Neural progenitor cell (in vitro differentiated cells): ENCODE results near the gene YARS2. TPM values are rescaled to one million over a fixed set of nuclear protein-coding genes. Genes with fewer than 3 reads are reported as not detected.
"Not testable (repeated sequence)": the region's sequence is repeated elsewhere in the genome, so short reads cannot be mapped to it uniquely, and the experiment has no call there.

Experiments
- DNase-seq: peaks from one replicate; pipeline ENCODE4 v3.0.0-alpha.2; 2016; ENCODE audit warnings: low spot score
- H2AFZ ChIP-seq: fragments of 200-600 bp; sonication (generic); replicated peaks from 2 replicates; pipeline ENCODE4 v1.6.1; 2016; ENCODE audit warnings: antibody characterized with exemption
- H3F3A ChIP-seq: fragments of 200-600 bp; sonication (generic); 2 replicates; pipeline ENCODE4 v1.6.1; 2016; ENCODE audit warnings: antibody characterized with exemption, low read depth
- H3K27ac ChIP-seq: fragments of 200-600 bp; sonication (generic); 2 replicates; pipeline ENCODE4 v1.5.1; 2016; ENCODE audit warnings: mild to moderate bottlenecking
- H3K27me3 ChIP-seq: fragments of 200-600 bp; sonication (generic); 2 replicates; pipeline ENCODE4 v1.6.1; 2016; ENCODE audit warnings: mild to moderate bottlenecking, moderate library complexity
- H3K36me3 ChIP-seq: fragments of 200-600 bp; sonication (generic); 2 replicates; pipeline ENCODE4 v1.5.1; 2016
- H3K4me1 ChIP-seq: fragments of 200-600 bp; sonication (generic); 2 replicates; pipeline ENCODE4 v1.6.1; 2016; ENCODE audit warnings: mixed run types
- H3K4me2 ChIP-seq: fragments of 200-600 bp; sonication (generic); 2 replicates; pipeline ENCODE4 v1.6.1; 2016
- H3K4me3 ChIP-seq: fragments of 200-600 bp; sonication (generic); 2 replicates; pipeline ENCODE4 v1.5.1; 2016
- H3K79me2 ChIP-seq: fragments of 200-600 bp; sonication (generic); 2 replicates; pipeline ENCODE4 v1.6.1; 2016; ENCODE audit warnings: low read depth
- H3K9ac ChIP-seq: fragments of 200-600 bp; sonication (generic); 2 replicates; pipeline ENCODE4 v1.6.1; 2016
- H3K9me3 ChIP-seq: fragments of 200-600 bp; sonication (generic); 2 replicates; pipeline ENCODE4 v1.5.1; 2016; ENCODE audit warnings: low read depth
- H4K20me1 ChIP-seq: fragments of 200-600 bp; sonication (generic); 2 replicates; pipeline ENCODE4 v1.6.1; 2016; ENCODE audit warnings: low read depth
- H3K27ac Mint-ChIP-seq: 3 replicates; pipeline ENCODE4 v1.8.0; 2021; ENCODE audit warnings: mixed read lengths
- H3K27me3 Mint-ChIP-seq: 2 replicates; pipeline ENCODE4 v1.8.0; 2022; ENCODE audit warnings: low read depth, mild to moderate bottlenecking, inconsistent platforms, moderate library complexity, mixed read lengths; ENCODE audit not compliant: insufficient read depth
- H3K36me3 Mint-ChIP-seq: 3 replicates; pipeline ENCODE4 v1.8.0; 2021; ENCODE audit warnings: mixed read lengths
- H3K4me1 Mint-ChIP-seq: 3 replicates; pipeline ENCODE4 v1.8.0; 2021; ENCODE audit warnings: mixed read lengths
- H3K4me3 Mint-ChIP-seq: 3 replicates; pipeline ENCODE4 v1.8.0; 2021; ENCODE audit warnings: mild to moderate bottlenecking, moderate library complexity, mixed read lengths
- H3K9me3 Mint-ChIP-seq: 3 replicates; pipeline ENCODE4 v1.8.0; 2020; ENCODE audit warnings: mixed read lengths
- CTCF ChIP-seq: fragments of 200-600 bp; sonication (generic); IDR thresholded peaks from 2 replicates; pipeline ENCODE4 v1.5.1; 2017; ENCODE audit warnings: antibody characterized with exemption, mild to moderate bottlenecking
- EZH2 ChIP-seq: fragments of 200-600 bp; sonication (generic); IDR thresholded peaks from 2 replicates; pipeline ENCODE4 v1.6.1; 2017; ENCODE audit warnings: antibody characterized with exemption, mild to moderate bottlenecking, moderate library complexity
- EZH2phosphoT487 ChIP-seq: fragments of 200-600 bp; sonication (generic); IDR thresholded peaks from 2 replicates; pipeline ENCODE4 v1.6.1; 2017; ENCODE audit warnings: antibody characterized with exemption
- total RNA-seq: library from RNA; depleted of rRNA; stranded (reverse); fragments of >200 nt; gene quantifications from 2 replicates; pipeline ENCODE4 v1.2.3, GENCODE V29; 2015; ENCODE audit warnings: low replicate concordance

YARS2 gene
- total RNA-seq, 1 donor from 2014 or later: 35.3 TPM

GRCh38 chr12:32726286-32726685, 29.4 kb downstream of the YARS2 start:
- no peak overlapping the region for H2AFZ ChIP-seq
- no peaks in the 10 kb centered on the region for H3K4me1 Mint-ChIP-seq
- no peak overlapping the region for H3K9ac ChIP-seq
- no peaks in the 10 kb centered on the region for H3K79me2 ChIP-seq
- no peak overlapping the region for H3K27ac ChIP-seq
- H3K27me3 Mint-ChIP-seq: peaks cover 2% of the 10 kb centered on the region
- H3K4me2 ChIP-seq: no peak overlapping the region
- H3K9me3 Mint-ChIP-seq: no peaks in the 10 kb centered on the region
- no peak overlapping the region for H3K4me3 Mint-ChIP-seq
- no peak overlapping the region for H3K4me3 ChIP-seq
- H3K27me3 ChIP-seq: no peaks in the 10 kb centered on the region
- TF ChIP-seq CTCF (no peak), EZH2 (no peak), EZH2phosphoT487 (no peak)
- H4K20me1 ChIP-seq: no peaks in the 10 kb centered on the region
- peaks cover 28% of the 10 kb centered on the region for H3K36me3 Mint-ChIP-seq
- peaks cover 6% of the 10 kb centered on the region for H3F3A ChIP-seq
- H3K9me3 ChIP-seq: no peaks in the 10 kb centered on the region
- no peak for DNase-seq
- H3K36me3 ChIP-seq: peaks cover 11% of the 10 kb centered on the region
- H3K27ac Mint-ChIP-seq: no peak overlapping the region
- H3K4me1 ChIP-seq: no peaks in the 10 kb centered on the region

- not testable (repeated sequence) for DNase-seq, H3K4me1 Mint-ChIP-seq, H3K4me1 ChIP-seq, H3K27ac Mint-ChIP-seq, H3K27ac ChIP-seq, H3K4me3 Mint-ChIP-seq, H2AFZ ChIP-seq, H3K9me3 Mint-ChIP-seq, H3K27me3 Mint-ChIP-seq, H3K79me2 ChIP-seq, H3K9me3 ChIP-seq, H3K4me3 ChIP-seq, H3K27me3 ChIP-seq, H4K20me1 ChIP-seq, H3K9ac ChIP-seq, H3K4me2 ChIP-seq, H3F3A ChIP-seq
- H3K36me3 ChIP-seq: peaks cover 11% of the 10 kb centered on the region
- peaks cover 27% of the 10 kb centered on the region for H3K36me3 Mint-ChIP-seq
Observed at GRCh38 chr12:32725308-32725707, 30.4 kb downstream of the YARS2 start.

- no peaks in the 10 kb centered on the region for H3K4me1 ChIP-seq
- H3K9me3 ChIP-seq: no peaks in the 10 kb centered on the region
- no peak for TF ChIP-seq EZH2
- no peak for TF ChIP-seq CTCF
- TF ChIP-seq EZH2phosphoT487: no peak
- no peak overlapping the region for H3K4me2 ChIP-seq
- H3K36me3 ChIP-seq: peaks cover 16% of the 10 kb centered on the region
- no peaks in the 10 kb centered on the region for H3K79me2 ChIP-seq
- peaks cover 7% of the 10 kb centered on the region for H3F3A ChIP-seq
- DNase-seq: no peak
- no peaks in the 10 kb centered on the region for H3K4me1 Mint-ChIP-seq
- peaks cover 14% of the 10 kb centered on the region for H3K36me3 Mint-ChIP-seq
- H2AFZ ChIP-seq: no peak overlapping the region
- no peak overlapping the region for H3K9ac ChIP-seq
- no peak overlapping the region for H3K27ac ChIP-seq
- H3K4me3 Mint-ChIP-seq: no peak overlapping the region
- H3K9me3 Mint-ChIP-seq: no peaks in the 10 kb centered on the region
- no peaks in the 10 kb centered on the region for H4K20me1 ChIP-seq
- no peak overlapping the region for H3K27ac Mint-ChIP-seq
- H3K27me3 Mint-ChIP-seq: peaks cover 2% of the 10 kb centered on the region
- H3K4me3 ChIP-seq: no peak overlapping the region
- no peaks in the 10 kb centered on the region for H3K27me3 ChIP-seq
Observed at GRCh38 chr12:32718926-32719325, 36.8 kb downstream of the YARS2 start.

- H3F3A ChIP-seq: peaks cover 7% of the 10 kb centered on the region
- Mint-ChIP-seq H3K4me1 (no peaks in the 10 kb centered on the region), H3K36me3 (peaks cover 14% of the 10 kb centered on the region), H3K4me3 (no peak overlapping the region), H3K27me3 (no peaks in the 10 kb centered on the region), H3K9me3 (no peaks in the 10 kb centered on the region), H3K27ac (no peak overlapping the region)
- H3K9me3 ChIP-seq: no peaks in the 10 kb centered on the region
- H3K79me2 ChIP-seq: no peaks in the 10 kb centered on the region
- peaks cover 23% of the 10 kb centered on the region for H3K36me3 ChIP-seq
- no peaks in the 10 kb centered on the region for H3K4me1 ChIP-seq
- H3K27me3 ChIP-seq: no peaks in the 10 kb centered on the region
- no peak overlapping the region for H3K9ac ChIP-seq
- no peaks in the 10 kb centered on the region for H4K20me1 ChIP-seq
- H3K27ac ChIP-seq: no peak overlapping the region
- H3K4me2 ChIP-seq: no peak overlapping the region
- TF ChIP-seq EZH2 (no peak), CTCF (no peak)
- no peak overlapping the region for H2AFZ ChIP-seq
- H3K4me3 ChIP-seq: no peak overlapping the region
- no peak for DNase-seq
Observed at GRCh38 chr12:32714772-32715171, 40.9 kb downstream of the YARS2 start.
